ENCODE data around the gene TULP4. TPM values are rescaled to one million over a fixed set of nuclear protein-coding genes. Genes with fewer than 3 reads are reported as not detected.

TULP4 gene
- total and polyA plus RNA-seq, 7 experiments from 2014 or later: 33.3 to 79.0 (median 51.8) TPM

DNA sequence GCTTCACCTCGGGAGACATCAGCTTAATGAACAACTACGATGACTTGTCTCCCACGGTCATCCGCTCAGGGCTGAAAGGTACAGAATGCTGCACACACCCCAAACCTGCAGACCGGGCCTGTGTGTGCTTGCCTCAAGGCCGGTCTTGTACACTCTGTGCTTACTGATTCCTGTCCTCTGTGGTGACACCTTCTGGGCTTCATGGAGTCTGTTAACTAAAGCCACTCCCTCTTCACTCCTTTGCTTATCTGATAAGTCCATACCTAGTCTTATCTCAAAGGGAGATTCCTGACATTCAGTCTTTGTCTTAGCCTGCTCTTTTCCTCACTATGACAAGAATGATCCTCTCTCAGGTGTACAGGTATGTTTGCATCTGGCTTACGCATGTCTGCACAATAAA lies 139.9 kb downstream of the TULP4 start:
- H3K27me3 Mint-ChIP-seq: no peaks in the 10 kb centered on the region
- no peaks in the 10 kb centered on the region for H3K4me1 ChIP-seq (ENCODE audit: control insufficient read depth in 2 of 2, insufficient read depth in 2 of 2, low read length in 2 of 2)
- no peak for DNase-seq
- H3K4me3 Mint-ChIP-seq: no peak overlapping the region
- no peaks in the 10 kb centered on the region for H3K27me3 ChIP-seq (ENCODE audit: control insufficient read depth in 2 of 2, insufficient read depth in 2 of 2, low read length in 2 of 2)
- H3K27ac Mint-ChIP-seq: no peak overlapping the region
- no peaks in the 10 kb centered on the region for H3K9me3 ChIP-seq (ENCODE audit: control insufficient read depth in 2 of 3, low read length in 3 of 3)
- H3K4me3 ChIP-seq (ENCODE audit: low read length): no peak overlapping the region
- intact Hi-C loops (cut with micrococcal nuclease): loop anchor here in 1 of 2 donors (5.0 kb wide), 1 partner anchor 230 kb away; no protein-coding TSS in a partner anchor
- no peak overlapping the region for H3K27ac ChIP-seq (ENCODE audit: low read depth, low read length)
- H3K36me3 Mint-ChIP-seq: peaks cover 0 to 48% (median 32%) of the 10 kb centered on the region in 5 donors
- ChIA-PET POLR2A (no interaction called here), CTCF (interaction anchor here (1.0 kb wide), 1 partner anchor 239 kb away, joined by 3 read pairs; no protein-coding TSS in a partner anchor)
- H3K4me1 Mint-ChIP-seq: no peaks in the 10 kb centered on the region
- no peak for ATAC-seq
- peaks cover 0 to 34% (median 8%) of the 10 kb centered on the region in 3 experiments for H3K36me3 ChIP-seq (ENCODE audit: control insufficient read depth in 2 of 3, insufficient read depth in 3 of 3, low read length in 3 of 3)
- H3K9me3 Mint-ChIP-seq: no peaks in the 10 kb centered on the region

GRCh38 chr6:158457131-158457530 lies 144.9 kb downstream of the TULP4 start:
- Histone ChIP-seq H3K27me3 (ENCODE audit: control insufficient read depth in 2 of 2, insufficient read depth in 2 of 2, low read length in 2 of 2) (no peaks in the 10 kb centered on the region), H3K36me3 (ENCODE audit: control insufficient read depth in 2 of 3, insufficient read depth in 3 of 3, low read length in 3 of 3) (peaks cover 0 to 32% (median 6%) of the 10 kb centered on the region in 3 experiments), H3K9me3 (ENCODE audit: control insufficient read depth in 2 of 3, low read length in 3 of 3) (no peaks in the 10 kb centered on the region), H3K4me1 (ENCODE audit: control insufficient read depth in 2 of 2, insufficient read depth in 2 of 2, low read length in 2 of 2) (no peaks in the 10 kb centered on the region), H3K4me3 (ENCODE audit: low read length) (no peak overlapping the region), H3K27ac (ENCODE audit: low read depth, low read length) (no peak overlapping the region)
- H3K27me3 Mint-ChIP-seq: no peaks in the 10 kb centered on the region
- ChIA-PET CTCF (no interaction called here), POLR2A (no interaction called here)
- peaks cover 0 to 5% (median 0%) of the 10 kb centered on the region in 7 donors for H3K4me1 Mint-ChIP-seq
- no peak overlapping the region for H3K27ac Mint-ChIP-seq
- H3K9me3 Mint-ChIP-seq: no peaks in the 10 kb centered on the region
- ATAC-seq (no peak), DNase-seq (no peak)
- peaks cover 4 to 59% (median 45%) of the 10 kb centered on the region in 5 donors for H3K36me3 Mint-ChIP-seq
- intact Hi-C loops (cut with micrococcal nuclease): no loop called here
- no peak overlapping the region for H3K4me3 Mint-ChIP-seq

DNA sequence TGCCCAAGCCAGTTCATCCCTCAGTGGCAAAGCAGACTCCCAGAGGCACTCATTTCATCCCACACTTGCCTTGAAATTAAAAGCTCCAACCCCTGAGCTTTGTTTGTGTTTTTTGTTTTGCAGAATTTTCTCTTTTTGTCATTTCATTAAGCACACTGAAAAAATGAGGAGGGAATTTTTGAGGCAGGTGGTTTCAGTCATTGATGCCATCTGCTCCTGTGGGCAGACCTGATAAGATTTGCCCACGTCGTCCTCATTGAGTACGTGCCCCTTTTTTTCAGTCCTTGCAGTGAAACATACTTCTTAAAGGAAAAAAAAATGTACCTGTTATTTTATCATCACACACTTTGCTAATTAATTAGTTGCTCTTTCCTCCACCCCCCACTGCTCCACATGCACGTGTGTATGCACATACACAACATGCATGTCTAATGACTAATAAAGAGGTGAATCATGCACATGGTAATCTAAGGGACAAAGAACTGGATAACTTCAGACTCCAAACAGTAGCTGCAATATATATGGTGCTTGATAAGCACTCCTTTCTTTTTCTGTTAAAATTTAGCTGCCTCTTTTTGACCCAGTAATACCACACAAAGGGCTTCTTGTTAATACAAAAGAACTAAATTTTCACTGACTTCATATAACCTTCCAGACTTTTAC lies 145.5 kb downstream of the TULP4 start:
- ATAC-seq: no peak
- H3K4me3 ChIP-seq (ENCODE audit: low read length): no peak overlapping the region
- peak overlapping the region in 2 of 9 donors; percentile 20 to 63 for H3K27ac Mint-ChIP-seq
- peaks cover 0 to 26% (median 0%) of the 10 kb centered on the region in 3 experiments for H3K36me3 ChIP-seq (ENCODE audit: control insufficient read depth in 2 of 3, insufficient read depth in 3 of 3, low read length in 3 of 3)
- H3K4me1 ChIP-seq (ENCODE audit: control insufficient read depth in 2 of 2, insufficient read depth in 2 of 2, low read length in 2 of 2): no peaks in the 10 kb centered on the region
- H3K9me3 Mint-ChIP-seq: no peaks in the 10 kb centered on the region
- no peak overlapping the region for H3K4me3 Mint-ChIP-seq
- no peaks in the 10 kb centered on the region for H3K27me3 Mint-ChIP-seq
- H3K9me3 ChIP-seq (ENCODE audit: control insufficient read depth in 2 of 3, low read length in 3 of 3): no peaks in the 10 kb centered on the region
- peaks cover 0 to 5% (median 0%) of the 10 kb centered on the region in 7 donors for H3K4me1 Mint-ChIP-seq
- CTCF ChIA-PET: no interaction called here
- no peak overlapping the region for H3K27ac ChIP-seq (ENCODE audit: low read depth, low read length)
- intact Hi-C loops (cut with micrococcal nuclease): no loop called here
- DNase-seq: no peak
- peaks cover 4 to 57% (median 40%) of the 10 kb centered on the region in 5 donors for H3K36me3 Mint-ChIP-seq
- POLR2A ChIA-PET: no interaction called here
- H3K27me3 ChIP-seq (ENCODE audit: control insufficient read depth in 2 of 2, insufficient read depth in 2 of 2, low read length in 2 of 2): no peaks in the 10 kb centered on the region

GRCh38 chr6:158459726-158460125 lies 147.5 kb downstream of the TULP4 start:
- DNase-seq (no peak), ATAC-seq (no peak)
- Mint-ChIP-seq H3K27ac (peak overlapping the region in 1 of 9 donors; percentile 25), H3K9me3 (no peaks in the 10 kb centered on the region), H3K27me3 (no peaks in the 10 kb centered on the region), H3K4me3 (no peak overlapping the region), H3K36me3 (peaks cover 7 to 64% (median 51%) of the 10 kb centered on the region in 5 donors), H3K4me1 (peaks cover 0 to 5% (median 0%) of the 10 kb centered on the region in 7 donors)
- peaks cover 0 to 35% (median 6%) of the 10 kb centered on the region in 3 experiments for H3K36me3 ChIP-seq (ENCODE audit: control insufficient read depth in 2 of 3, insufficient read depth in 3 of 3, low read length in 3 of 3)
- H3K27ac ChIP-seq (ENCODE audit: low read depth, low read length): no peak overlapping the region
- H3K4me3 ChIP-seq (ENCODE audit: low read length): no peak overlapping the region
- H3K4me1 ChIP-seq (ENCODE audit: control insufficient read depth in 2 of 2, insufficient read depth in 2 of 2, low read length in 2 of 2): no peaks in the 10 kb centered on the region
- CTCF ChIA-PET: no interaction called here
- H3K9me3 ChIP-seq (ENCODE audit: control insufficient read depth in 2 of 3, low read length in 3 of 3): no peaks in the 10 kb centered on the region
- intact Hi-C loops (cut with micrococcal nuclease): no loop called here
- no peaks in the 10 kb centered on the region for H3K27me3 ChIP-seq (ENCODE audit: control insufficient read depth in 2 of 2, insufficient read depth in 2 of 2, low read length in 2 of 2)
- POLR2A ChIA-PET: no interaction called here

GRCh38 chr6:158460602-158461169 lies 148.4 kb downstream of the TULP4 start:
- POLR2A ChIA-PET: no interaction called here
- no peaks in the 10 kb centered on the region for H3K4me1 ChIP-seq (ENCODE audit: control insufficient read depth in 2 of 2, insufficient read depth in 2 of 2, low read length in 2 of 2)
- DNase-seq (no peak), ATAC-seq (no peak)
- no peaks in the 10 kb centered on the region for H3K27me3 ChIP-seq (ENCODE audit: control insufficient read depth in 2 of 2, insufficient read depth in 2 of 2, low read length in 2 of 2)
- Mint-ChIP-seq H3K27me3 (no peaks in the 10 kb centered on the region), H3K4me3 (no peak overlapping the region), H3K27ac (no peak overlapping the region), H3K9me3 (no peaks in the 10 kb centered on the region), H3K36me3 (peaks cover 10 to 67% (median 54%) of the 10 kb centered on the region in 5 donors), H3K4me1 (peaks cover 0 to 5% (median 0%) of the 10 kb centered on the region in 7 donors)
- H3K27ac ChIP-seq (ENCODE audit: low read depth, low read length): no peak overlapping the region
- H3K4me3 ChIP-seq (ENCODE audit: low read length): no peak overlapping the region
- CTCF ChIA-PET: interaction anchor here (0.6 to 0.7 kb wide), 2 partner anchors 231 to 539 kb away, joined by 3 to 4 read pairs; no protein-coding TSS in a partner anchor
- peaks cover 0 to 35% (median 6%) of the 10 kb centered on the region in 3 experiments for H3K36me3 ChIP-seq (ENCODE audit: control insufficient read depth in 2 of 3, insufficient read depth in 3 of 3, low read length in 3 of 3)
- intact Hi-C loops (cut with micrococcal nuclease): no loop called here
- H3K9me3 ChIP-seq (ENCODE audit: control insufficient read depth in 2 of 3, low read length in 3 of 3): no peaks in the 10 kb centered on the region

GRCh38 chr6:158461954-158462353 lies 149.7 kb downstream of the TULP4 start:
- H3K4me1 ChIP-seq (ENCODE audit: control insufficient read depth in 2 of 2, insufficient read depth in 2 of 2, low read length in 2 of 2): no peaks in the 10 kb centered on the region
- H3K27me3 Mint-ChIP-seq: no peaks in the 10 kb centered on the region
- no peaks in the 10 kb centered on the region for H3K9me3 ChIP-seq (ENCODE audit: control insufficient read depth in 2 of 3, low read length in 3 of 3)
- POLR2A ChIA-PET: no interaction called here
- intact Hi-C loops (cut with micrococcal nuclease): no loop called here
- H3K4me1 Mint-ChIP-seq: peaks cover 0 to 5% (median 0%) of the 10 kb centered on the region in 7 donors
- H3K36me3 ChIP-seq (ENCODE audit: control insufficient read depth in 2 of 3, insufficient read depth in 3 of 3, low read length in 3 of 3): peaks cover 0 to 43% (median 6%) of the 10 kb centered on the region in 3 experiments
- no peaks in the 10 kb centered on the region for H3K27me3 ChIP-seq (ENCODE audit: control insufficient read depth in 2 of 2, insufficient read depth in 2 of 2, low read length in 2 of 2)
- no peak overlapping the region for H3K27ac ChIP-seq (ENCODE audit: low read depth, low read length)
- H3K9me3 Mint-ChIP-seq: no peaks in the 10 kb centered on the region
- CTCF ChIA-PET: interaction anchor here (0.6 to 0.7 kb wide), 2 partner anchors 35 to 1468 kb away, joined by 6 to 8 read pairs; no protein-coding TSS in a partner anchor
- no peak overlapping the region for H3K4me3 Mint-ChIP-seq
- ATAC-seq: no peak
- peaks cover 10 to 66% (median 53%) of the 10 kb centered on the region in 5 donors for H3K36me3 Mint-ChIP-seq
- no peak for DNase-seq
- no peak overlapping the region for H3K4me3 ChIP-seq (ENCODE audit: low read length)
- H3K27ac Mint-ChIP-seq: no peak overlapping the region

Measured in naive thymus-derived CD4-positive, alpha-beta T cell (primary cell).